RKO (cell line): ENCODE results near the gene SGPP1.
"Not testable (repeated sequence)": the region's sequence is repeated elsewhere in the genome, so short reads cannot be mapped to it uniquely, and the experiment has no call there.

Experiments
- DNase-seq: peaks from one replicate; pipeline ENCODE4 v3.0.0-alpha.2; 2016; ENCODE audit warnings: low spot score

SGPP1 gene

GRCh38 chr14:63672417-63673180 lies 55.3 kb downstream of the SGPP1 start:
- no peak for DNase-seq

GRCh38 chr14:63671987-63672386 lies 55.9 kb downstream of the SGPP1 start:
- no peak for DNase-seq

- DNase-seq, result no peak
These were observed 57.2 kb downstream of the SGPP1 start for GRCh38 chr14:63670692-63671091.

- no peak for DNase-seq
These were observed 61.5 kb downstream of the SGPP1 start for GRCh38 chr14:63666335-63666734.

GRCh38 chr14:63663428-63664341 lies 64.2 kb downstream of the SGPP1 start:
- no peak for DNase-seq

- no peak for DNase-seq
These were observed 65.1 kb downstream of the SGPP1 start for GRCh38 chr14:63662776-63663175.

- DNase-seq, result not testable (repeated sequence)
These were observed 66.0 kb downstream of the SGPP1 start for GRCh38 chr14:63661881-63662280.

- no peak for DNase-seq
These were observed 68.1 kb downstream of the SGPP1 start for GRCh38 chr14:63659726-63660125.

- DNase-seq, result no peak
These were observed 71.7 kb downstream of the SGPP1 start for GRCh38 chr14:63656194-63656593.

GRCh38 chr14:63654936-63655335 lies 72.9 kb downstream of the SGPP1 start:
- DNase-seq, result no peak

GRCh38 chr14:63654346-63654745 lies 73.5 kb downstream of the SGPP1 start:
- DNase-seq, result no peak

- DNase-seq, result no peak
These were observed 75.5 kb downstream of the SGPP1 start for GRCh38 chr14:63652406-63652805.

GRCh38 chr14:63650256-63650952 lies 77.5 kb downstream of the SGPP1 start:
- DNase-seq, result no peak

- no peak for DNase-seq
These were observed 80.0 kb downstream of the SGPP1 start for GRCh38 chr14:63647696-63648410.

- no peak for DNase-seq
These were observed 83.1 kb downstream of the SGPP1 start for GRCh38 chr14:63644741-63645140.

- DNase-seq, result peak; percentile 29
These were observed 85.0 kb downstream of the SGPP1 start for GRCh38 chr14:63642656-63643382.

- peak; percentile 96 for DNase-seq
These were observed 85.6 kb downstream of the SGPP1 start for GRCh38 chr14:63642229-63642611.

GRCh38 chr14:63641473-63642228 lies 86.2 kb downstream of the SGPP1 start, which contains the start of gene WDR89:
WDR89 (minus strand) TSS chr14:63641871; CDS start chr14:63599942, 41,929 bp downstream.
- DNase-seq, result peak; percentile 99

- DNase-seq, result no peak
These were observed 89.4 kb downstream of the SGPP1 start for GRCh38 chr14:63638493-63638892.

GRCh38 chr14:63636094-63636635 lies 91.7 kb downstream of the SGPP1 start:
- DNase-seq, result not testable (repeated sequence)
